Measurements from ENCODE around the gene TMEM205.

GRCh38 chr19:11321191-11322126 lies 24.6 kb downstream of the TMEM205 start:
- TF ChIP-seq POLR2A (IDR thresholded peaks at IDR 0.05; ENCODE audit: low read length) (no peak), GATA1 (IDR thresholded peaks at IDR 0.05; ENCODE audit: low read depth, low read length) (no peak)
